Natural killer cell treated with Interleukin-12 subunit alpha and Interleukin-12 subunit beta and Interleukin-15 and Interleukin-18, amount 100 ng/mL, for 72 hours (primary cell): ENCODE results near the gene PRR14. TPM values are rescaled to one million over a fixed set of nuclear protein-coding genes. Genes with fewer than 3 reads are reported as not detected.
A peak's percentile ranks its signal among the peaks of the same experiment; 100 is the strongest.

ENCODE experiments used
- ATAC-seq, 2 donors: fragments of 150-1000 bp; cut with Tn5 transposase in 1 of 2; sonication (Bioruptor Pico), chemical (Tn5 transposase) in 1 of 2; 2 replicates each; pipeline ENCODE4 v1.10.0; 2021
- DNase-seq: peaks from one replicate; pipeline ENCODE4 v3.0.0; 2022; ENCODE audit warnings: low spot score
- H3K27ac Mint-ChIP-seq, 2 donors: 1 replicate in 1 of 2; 2 replicates in 1 of 2; pipeline ENCODE4 v1.8.0; 2022; ENCODE audit warnings: mixed read lengths in 2 of 2, mild to moderate bottlenecking in 1 of 2, moderate library complexity in 1 of 2
- H3K27me3 Mint-ChIP-seq, 2 donors: 1 replicate in 1 of 2; 2 replicates in 1 of 2; pipeline ENCODE4 v1.8.0; 2022; ENCODE audit warnings: mixed read lengths in 2 of 2
- H3K36me3 Mint-ChIP-seq: one replicate; pipeline ENCODE4 v1.8.0; 2022; ENCODE audit warnings: mixed read lengths
- H3K4me1 Mint-ChIP-seq, 2 donors: 1 replicate in 1 of 2; 2 replicates in 1 of 2; pipeline ENCODE4 v1.8.0; 2022; ENCODE audit warnings: low read depth in 2 of 2, mixed read lengths in 2 of 2, mild to moderate bottlenecking in 1 of 2
- H3K4me3 Mint-ChIP-seq: one replicate; pipeline ENCODE4 v1.8.0; 2022; ENCODE audit warnings: mixed read lengths
- H3K9me3 Mint-ChIP-seq: 2 replicates; pipeline ENCODE4 v1.8.0; 2022; ENCODE audit warnings: mixed read lengths
- total RNA-seq, 2 donors: library from RNA; stranded (reverse); gene quantifications; one replicate each; pipeline ENCODE4 v1.2.3, GENCODE V29; 2022

The PRR14 gene
- total RNA-seq, 2 donors from 2014 or later, result 128 to 197 TPM

DNA sequence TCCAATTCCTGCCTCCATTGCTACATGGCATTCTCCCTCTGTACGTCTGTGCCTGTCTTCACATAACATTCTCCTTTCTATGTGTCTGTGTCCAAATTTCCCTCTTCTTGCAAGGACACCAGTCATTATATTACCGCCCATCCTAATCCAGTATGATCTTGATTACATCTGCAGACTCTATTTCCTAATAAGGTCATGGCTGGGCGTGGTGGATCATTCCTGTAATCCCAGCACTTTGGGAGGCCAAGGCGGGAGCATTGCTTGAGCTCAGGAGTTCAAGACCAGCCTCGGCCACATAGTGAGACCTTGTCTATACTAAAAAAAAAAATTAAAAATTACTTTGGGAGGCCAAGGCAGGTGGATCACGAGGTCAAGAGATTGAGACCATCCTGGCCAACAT, 5.0 kb upstream of the PRR14 start:
- H3K27ac Mint-ChIP-seq, result no peak overlapping the region
- H3K27me3 Mint-ChIP-seq, result no peaks in the 10 kb centered on the region
- H3K4me3 Mint-ChIP-seq, result no peak overlapping the region
- H3K4me1 Mint-ChIP-seq, result peaks cover 7 to 23% of the 10 kb centered on the region in 2 donors
- no peak for DNase-seq
- no peak for ATAC-seq
- H3K9me3 Mint-ChIP-seq, result no peaks in the 10 kb centered on the region
- H3K36me3 Mint-ChIP-seq, result peaks cover 2% of the 10 kb centered on the region

DNA sequence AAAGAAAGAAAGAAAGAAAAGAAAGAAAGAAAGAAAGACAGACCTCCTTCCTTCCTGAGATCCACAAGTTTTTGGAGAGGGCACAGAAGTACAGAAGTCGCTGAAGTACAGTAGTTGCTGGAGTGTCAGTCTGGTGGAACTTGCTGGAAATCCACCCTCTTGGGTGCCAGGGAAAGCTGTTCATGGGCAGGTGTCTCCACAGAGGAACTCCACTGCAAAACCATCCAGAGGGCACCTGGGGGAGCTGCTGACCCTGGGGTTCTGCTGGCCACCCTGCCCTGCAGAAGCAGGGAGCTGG, 3.5 kb upstream of the PRR14 start:
- no peaks in the 10 kb centered on the region for H3K9me3 Mint-ChIP-seq
- DNase-seq (no peak), ATAC-seq (no peak)
- H3K27me3 Mint-ChIP-seq, result no peaks in the 10 kb centered on the region
- H3K4me1 Mint-ChIP-seq, result peaks cover 12 to 29% of the 10 kb centered on the region in 2 donors
- H3K36me3 Mint-ChIP-seq, result peaks cover 7% of the 10 kb centered on the region
- H3K4me3 Mint-ChIP-seq, result no peak overlapping the region
- no peak overlapping the region for H3K27ac Mint-ChIP-seq

DNA sequence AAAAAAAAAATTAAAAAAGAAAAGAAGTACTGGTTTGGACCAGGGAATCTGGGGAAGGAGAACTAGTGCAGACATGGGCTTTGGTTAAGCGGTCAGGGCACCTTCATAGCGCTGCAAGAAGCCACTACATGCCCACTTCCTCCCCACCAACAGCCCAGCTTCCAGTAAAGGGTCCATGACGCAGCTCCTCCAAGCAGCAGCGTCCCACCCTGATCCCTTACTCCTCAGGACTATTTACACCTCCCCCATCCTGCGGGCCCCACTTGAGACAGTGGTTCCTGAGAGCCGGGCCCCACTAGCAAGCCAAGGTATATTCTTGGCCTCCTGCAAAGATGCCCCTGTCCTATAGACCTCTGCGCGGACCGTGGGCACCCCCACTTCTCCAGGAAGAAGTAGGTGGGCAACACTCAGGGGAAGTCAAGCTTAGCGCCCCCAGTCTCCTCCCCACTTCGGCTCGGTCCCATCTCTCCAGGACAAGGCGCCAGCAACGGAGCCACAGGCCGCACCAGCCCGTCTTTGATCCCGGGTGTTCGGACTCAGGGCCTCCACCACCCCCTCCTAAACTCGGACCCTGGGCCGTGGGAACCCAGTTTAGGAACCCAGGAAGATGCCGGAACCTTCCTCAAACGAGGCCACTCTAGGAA, 913 bp upstream of the PRR14 start:
- DNase-seq, result peak; percentile 86
- H3K4me3 Mint-ChIP-seq, result peak overlapping the region; percentile 92
- H3K27ac Mint-ChIP-seq, result peak overlapping the region; percentile 100
- H3K9me3 Mint-ChIP-seq, result no peaks in the 10 kb centered on the region
- no peaks in the 10 kb centered on the region for H3K27me3 Mint-ChIP-seq
- H3K36me3 Mint-ChIP-seq, result peaks cover 16% of the 10 kb centered on the region
- ATAC-seq, result peak; percentile 29 to 35
- H3K4me1 Mint-ChIP-seq, result peaks cover 21 to 37% of the 10 kb centered on the region in 2 donors

DNA sequence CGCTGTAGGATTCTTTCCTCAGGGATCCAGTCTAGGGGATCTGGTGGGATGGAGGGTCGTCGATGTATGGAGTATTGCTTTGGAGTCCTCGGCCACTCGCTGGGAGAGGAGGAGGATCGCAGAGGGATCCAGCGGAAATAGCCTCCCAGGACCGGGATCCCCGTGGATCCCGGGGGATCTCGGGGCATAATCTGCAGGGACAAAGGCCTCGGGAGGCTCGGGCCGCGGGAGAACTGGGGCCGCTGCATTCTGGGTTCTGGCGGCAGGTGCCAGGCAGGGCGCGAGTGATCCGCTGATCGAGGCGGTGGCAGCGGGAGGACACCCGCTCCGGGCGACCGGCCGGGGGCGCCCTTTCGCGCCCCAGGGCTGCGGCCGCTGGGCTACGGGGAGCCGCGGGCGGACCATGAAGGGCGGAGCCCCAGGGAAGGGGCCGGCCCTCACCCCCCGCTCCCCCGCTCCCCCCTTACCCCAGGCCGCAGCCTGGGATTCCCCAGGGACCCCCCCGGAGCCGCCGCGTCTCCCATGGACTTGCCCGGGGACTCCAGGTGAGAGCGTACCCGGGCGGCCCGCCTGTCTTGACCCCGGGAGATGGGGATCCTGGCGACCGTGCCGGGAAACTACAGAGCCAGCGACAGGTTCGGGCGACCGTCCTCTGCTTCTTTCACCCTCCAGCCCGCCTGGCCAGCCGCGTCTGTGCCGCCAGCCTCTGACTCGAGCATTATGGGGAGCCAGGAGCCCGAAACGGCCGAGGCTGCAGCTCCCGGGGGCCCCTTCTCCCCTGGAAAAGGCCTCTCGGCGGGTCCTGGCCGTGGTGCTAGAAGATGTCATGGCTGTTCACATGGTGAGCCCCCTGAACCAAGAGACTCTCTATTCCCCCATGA, 604 bp downstream of the PRR14 start:
- no peaks in the 10 kb centered on the region for H3K9me3 Mint-ChIP-seq
- DNase-seq, result peak; percentile 92
- H3K36me3 Mint-ChIP-seq, result peaks cover 16% of the 10 kb centered on the region
- peak overlapping the region; percentile 100 for H3K27ac Mint-ChIP-seq
- peak overlapping the region; percentile 92 for H3K4me3 Mint-ChIP-seq
- H3K4me1 Mint-ChIP-seq, result peaks cover 25 to 39% of the 10 kb centered on the region in 2 donors
- H3K27me3 Mint-ChIP-seq, result no peaks in the 10 kb centered on the region
- peak; percentile 78 to 83 for ATAC-seq

DNA sequence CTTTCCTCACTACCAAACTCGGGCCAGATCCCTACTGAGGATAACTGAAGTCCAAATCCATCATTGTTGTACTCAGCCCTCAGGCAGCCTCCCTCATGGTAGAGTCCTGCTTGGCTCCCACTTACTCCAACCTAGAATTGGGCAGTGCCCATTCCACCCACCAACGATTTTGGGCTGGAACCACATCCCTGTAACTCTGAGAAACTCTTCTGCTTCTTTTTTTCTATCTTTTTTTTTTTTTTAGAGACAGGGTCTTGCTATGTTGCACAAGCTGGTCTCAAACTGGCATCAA, 1.2 kb downstream of the PRR14 start:
- H3K9me3 Mint-ChIP-seq, result no peaks in the 10 kb centered on the region
- DNase-seq (no peak), ATAC-seq (no peak)
- peaks cover 16% of the 10 kb centered on the region for H3K36me3 Mint-ChIP-seq
- H3K27me3 Mint-ChIP-seq, result no peaks in the 10 kb centered on the region
- H3K27ac Mint-ChIP-seq, result peak overlapping the region; percentile 100
- H3K4me3 Mint-ChIP-seq, result peak overlapping the region; percentile 92
- H3K4me1 Mint-ChIP-seq, result peaks cover 31 to 37% of the 10 kb centered on the region in 2 donors

DNA sequence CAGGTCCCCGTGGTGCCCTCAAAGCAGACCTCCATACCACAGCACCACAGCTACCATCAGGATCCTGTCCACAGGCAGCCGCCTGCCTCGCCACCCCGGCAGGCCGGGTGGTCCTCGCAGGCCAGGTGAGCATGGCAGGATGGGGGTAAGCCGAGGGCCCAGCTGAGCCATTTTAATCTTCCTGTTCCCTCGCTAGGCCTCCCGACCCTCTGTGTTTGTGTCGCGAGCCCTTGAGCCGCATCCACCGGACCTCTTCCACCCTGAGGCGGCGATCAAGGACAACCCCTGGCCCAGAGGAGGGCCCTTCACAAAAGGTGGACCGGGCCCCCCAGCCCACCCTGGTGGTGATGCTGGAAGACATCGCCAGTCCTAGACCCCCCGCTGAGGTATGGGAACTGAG, 2.0 kb downstream of the PRR14 start:
- Mint-ChIP-seq H3K9me3 (no peaks in the 10 kb centered on the region), H3K27ac (peak overlapping the region; percentile 100), H3K4me3 (peak overlapping the region; percentile 92), H3K36me3 (peaks cover 16% of the 10 kb centered on the region), H3K27me3 (no peaks in the 10 kb centered on the region), H3K4me1 (peaks cover 37 to 39% of the 10 kb centered on the region in 2 donors)
- DNase-seq (no peak), ATAC-seq (no peak)

DNA sequence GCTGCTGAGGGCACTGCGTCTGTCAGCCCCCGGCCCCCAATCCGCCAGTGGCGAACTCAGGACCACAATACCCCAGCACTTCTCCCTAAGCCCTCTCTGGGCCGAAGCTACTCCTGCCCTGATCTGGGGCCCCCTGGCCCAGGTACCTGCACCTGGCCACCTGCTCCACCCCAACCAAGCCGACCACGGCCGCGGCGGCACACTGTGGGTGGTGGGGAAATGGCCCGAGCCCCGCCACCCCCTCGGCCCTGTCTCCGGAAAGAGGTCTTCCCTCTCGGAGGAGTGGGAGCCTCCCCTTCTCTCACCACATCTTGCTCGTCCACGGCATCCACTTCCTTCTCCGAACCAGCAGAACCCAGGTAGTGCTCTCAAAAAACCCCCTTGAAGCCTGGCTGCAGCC, 4.1 kb downstream of the PRR14 start:
- Mint-ChIP-seq H3K4me3 (no peak overlapping the region), H3K36me3 (peaks cover 16% of the 10 kb centered on the region), H3K9me3 (no peaks in the 10 kb centered on the region), H3K27ac (no peak overlapping the region), H3K4me1 (peaks cover 34 to 37% of the 10 kb centered on the region in 2 donors), H3K27me3 (no peaks in the 10 kb centered on the region)
- no peak for DNase-seq
- ATAC-seq, result no peak

DNA sequence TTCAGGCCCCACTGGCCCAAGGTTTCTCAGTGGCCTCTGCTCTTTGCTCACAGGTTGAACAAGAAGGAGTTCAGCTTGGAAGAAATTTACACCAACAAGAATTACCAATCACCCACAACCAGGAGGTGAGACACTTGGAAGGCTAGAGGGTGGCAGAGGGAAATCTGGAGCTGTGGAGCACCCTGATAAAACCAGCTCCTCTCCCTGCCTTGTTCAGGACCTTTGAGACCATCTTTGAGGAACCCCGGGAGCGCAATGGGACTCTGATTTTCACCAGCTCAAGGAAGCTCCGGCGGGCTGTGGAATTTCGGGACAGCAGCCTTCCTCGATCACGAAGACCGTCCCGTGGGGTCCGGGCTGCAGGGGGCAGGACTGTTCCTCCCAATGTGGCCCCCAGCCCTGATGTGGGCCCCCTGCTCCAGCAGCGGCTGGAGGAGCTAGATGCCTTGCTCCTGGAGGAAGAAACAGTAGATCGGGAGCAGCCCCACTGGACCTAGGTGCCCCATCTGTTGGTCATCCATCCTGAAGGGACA, 5.1 kb downstream of the PRR14 start:
- H3K27me3 Mint-ChIP-seq, result no peaks in the 10 kb centered on the region
- H3K36me3 Mint-ChIP-seq, result peaks cover 18% of the 10 kb centered on the region
- H3K4me1 Mint-ChIP-seq, result peaks cover 31 to 35% of the 10 kb centered on the region in 2 donors
- peak overlapping the region; percentile 41 for H3K4me3 Mint-ChIP-seq
- H3K27ac Mint-ChIP-seq, result peak overlapping the region; percentile 86 to 95
- ATAC-seq, result no peak
- no peak for DNase-seq
- H3K9me3 Mint-ChIP-seq, result no peaks in the 10 kb centered on the region

DNA sequence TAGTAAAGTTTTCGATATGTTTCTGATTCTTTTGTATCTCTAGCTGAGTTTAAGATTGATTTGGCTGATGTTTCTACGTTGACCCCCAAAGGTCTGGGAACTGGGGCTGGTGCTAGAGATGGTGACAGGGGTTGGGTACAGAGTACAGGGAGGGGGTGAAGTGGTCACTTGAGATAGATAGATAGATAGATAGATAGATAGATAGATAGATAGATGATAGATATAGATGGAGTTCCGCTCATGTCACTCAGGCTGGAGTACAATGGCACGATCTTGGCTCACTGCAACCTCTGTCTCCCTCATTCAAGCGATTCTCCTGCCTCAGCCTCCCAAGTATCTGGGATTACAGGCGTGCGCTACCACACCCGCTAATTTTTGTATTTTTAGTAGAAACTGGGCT, 5.6 kb downstream of the PRR14 start:
- Mint-ChIP-seq H3K4me1 (peaks cover 36 to 40% of the 10 kb centered on the region in 2 donors), H3K4me3 (peak overlapping the region; percentile 90), H3K27me3 (no peaks in the 10 kb centered on the region)

DNA sequence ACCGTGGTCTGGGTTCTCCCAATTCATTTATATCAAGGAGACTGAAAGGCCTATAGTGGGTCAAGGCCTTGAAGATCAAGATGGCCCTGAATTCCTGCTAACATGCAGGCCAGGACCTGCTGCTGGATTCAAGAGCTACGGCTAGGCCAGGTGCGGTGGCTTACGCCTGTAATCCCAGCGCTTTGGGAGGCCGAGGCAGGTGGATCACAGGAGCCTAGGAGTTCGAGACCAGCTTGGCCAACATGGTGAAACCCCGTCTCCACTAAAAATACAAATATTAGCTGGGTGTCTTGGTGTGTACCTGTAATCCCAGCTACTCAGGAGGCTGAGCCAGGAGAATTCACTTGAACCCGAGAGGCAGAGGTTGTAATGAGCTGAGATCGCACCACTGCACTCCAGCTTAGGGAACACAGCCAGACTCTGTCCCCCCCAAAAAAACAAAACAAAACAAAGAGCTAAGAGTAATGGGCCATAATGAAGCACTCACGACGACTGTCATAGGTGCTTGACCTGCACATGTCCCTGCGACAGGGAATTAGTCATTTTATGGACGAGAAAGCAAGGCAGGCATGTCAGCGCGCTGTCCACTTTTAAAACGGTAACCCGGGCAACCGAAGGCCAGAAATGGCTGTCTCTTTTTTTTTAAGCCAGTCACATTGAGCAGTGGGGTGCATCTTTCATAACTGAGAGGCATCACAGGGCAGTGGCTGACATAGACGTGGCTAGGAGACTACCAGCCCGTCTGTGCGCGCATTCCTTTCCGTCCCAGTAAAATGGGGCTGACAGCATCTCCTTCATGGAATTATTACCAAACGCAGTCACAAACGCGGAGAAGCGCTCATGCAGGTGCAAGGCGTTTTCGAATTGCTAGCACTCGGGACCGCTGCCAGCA, 6.5 kb downstream of the PRR14 start:
- ATAC-seq, result no peak

More for the DNA sequence above, 5.6 kb downstream of the PRR14 start:
- Mint-ChIP-seq H3K36me3 (peaks cover 23% of the 10 kb centered on the region), H3K9me3 (no peaks in the 10 kb centered on the region), H3K27ac (peak overlapping the region; percentile 86 to 95)
- ATAC-seq (no peak), DNase-seq (no peak)

DNA sequence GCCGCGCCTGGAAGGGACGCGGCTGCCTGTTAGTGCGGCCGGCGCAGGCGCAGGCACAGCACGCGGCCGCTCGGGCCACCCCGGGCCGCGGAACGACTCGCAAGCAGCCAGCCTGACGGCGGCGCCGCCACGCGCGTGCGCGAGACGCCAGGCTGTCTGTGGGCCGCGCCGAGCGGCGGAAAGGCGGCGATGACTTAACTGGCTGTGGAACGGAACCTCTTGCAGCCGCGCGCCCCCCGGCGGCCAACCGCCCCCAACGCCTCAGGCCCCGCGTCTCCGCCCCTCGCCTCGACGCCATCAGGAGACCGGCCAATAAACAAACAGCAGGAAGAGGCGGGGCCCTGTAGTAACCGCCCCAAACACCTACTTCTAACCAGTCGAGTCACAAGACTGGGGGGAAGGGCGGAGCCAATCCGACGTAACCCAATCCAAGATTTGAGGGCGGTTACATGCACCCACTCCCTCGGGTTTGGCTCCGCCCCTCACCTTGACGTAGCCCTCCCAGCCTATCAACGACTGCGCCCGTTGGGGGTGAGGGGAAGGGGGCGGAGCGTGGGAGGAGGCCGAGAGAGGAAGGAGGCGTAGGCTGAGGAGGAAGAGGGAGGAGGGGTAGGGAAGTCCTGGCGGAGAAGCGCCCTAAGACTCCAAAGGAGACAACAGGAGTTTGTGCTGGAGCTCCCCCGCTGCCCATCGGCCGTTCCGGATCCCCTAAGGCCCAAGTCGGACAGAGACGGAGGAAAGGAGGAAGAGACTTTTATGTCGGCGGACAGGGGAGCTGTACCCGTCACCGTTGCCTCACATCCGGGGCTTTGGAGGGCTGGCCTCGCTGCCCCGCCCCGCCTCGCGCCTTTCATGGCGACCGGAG, 7.3 kb downstream of the PRR14 start, which contains the start of gene FBRS:
TSS of gene FBRS (plus strand) at position 566 of the 865 bp plus-strand sequence. CDS start 1,088 bp downstream, outside the sequence.
- H3K36me3 Mint-ChIP-seq, result peaks cover 21% of the 10 kb centered on the region

More for the DNA sequence above, 6.5 kb downstream of the PRR14 start:
- Mint-ChIP-seq H3K4me1 (peaks cover 39 to 44% of the 10 kb centered on the region in 2 donors), H3K4me3 (peak overlapping the region; percentile 90), H3K27ac (peak overlapping the region; percentile 86 to 95), H3K36me3 (peaks cover 27% of the 10 kb centered on the region), H3K9me3 (no peaks in the 10 kb centered on the region), H3K27me3 (no peaks in the 10 kb centered on the region)
- no peak for DNase-seq

DNA sequence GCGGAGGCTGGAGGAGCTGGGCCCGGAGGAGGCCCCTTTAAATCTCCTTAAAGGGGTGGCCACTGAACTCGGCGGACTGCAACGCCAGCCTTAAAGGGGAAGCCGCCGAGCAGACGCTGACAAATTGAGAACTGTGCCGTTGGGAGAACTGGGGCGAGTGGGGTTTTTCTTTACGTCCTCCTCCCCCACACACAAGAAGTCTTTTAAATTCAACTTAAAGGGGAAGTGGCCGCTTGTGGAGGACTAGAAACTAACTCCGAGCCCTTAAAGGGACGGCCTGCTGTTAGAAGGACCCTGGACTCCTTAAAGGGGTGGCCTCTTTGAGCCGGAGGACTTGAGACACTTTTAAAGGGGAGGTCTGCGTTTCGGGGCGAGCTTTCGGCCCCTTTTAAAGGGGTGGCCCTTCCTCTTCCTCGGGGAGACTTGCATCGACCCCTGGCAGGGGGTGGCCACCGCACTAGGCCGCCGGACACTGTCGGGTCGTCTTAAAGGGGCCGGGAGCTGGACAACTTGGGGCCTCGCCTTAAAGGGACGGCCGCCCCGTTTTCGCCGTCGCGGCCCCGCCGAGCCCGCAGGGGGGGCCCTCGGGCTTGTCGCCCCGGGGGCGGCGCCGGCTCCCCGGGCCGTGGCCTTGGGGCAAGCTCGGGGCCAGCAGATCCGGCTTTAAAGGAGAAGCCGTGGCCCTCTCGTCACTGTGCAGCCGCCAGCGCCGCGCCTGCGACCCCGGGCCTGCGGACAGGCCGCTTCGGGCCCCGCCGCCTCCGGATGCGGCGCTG, 8.2 kb downstream of the PRR14 start:
- DNase-seq (peak; percentile 98), ATAC-seq (peak; percentile 45 to 84)
- H3K27me3 Mint-ChIP-seq, result no peaks in the 10 kb centered on the region
- peak overlapping the region; percentile 90 for H3K4me3 Mint-ChIP-seq
- peaks cover 44 to 48% of the 10 kb centered on the region in 2 donors for H3K4me1 Mint-ChIP-seq
- peaks cover 28% of the 10 kb centered on the region for H3K36me3 Mint-ChIP-seq
- no peaks in the 10 kb centered on the region for H3K9me3 Mint-ChIP-seq
- H3K27ac Mint-ChIP-seq, result peak overlapping the region; percentile 95 to 99

More for the DNA sequence above, 7.3 kb downstream of the PRR14 start, which contains the start of gene FBRS:
- Mint-ChIP-seq H3K4me3 (peak within 1 kb of the TSS; percentile 90), H3K27ac (peak within 1 kb of the TSS; percentile 95 to 99), H3K4me1 (peaks cover 37 to 41% of the 10 kb centered on the region in 2 donors), H3K27me3 (no peaks in the 10 kb centered on the region), H3K9me3 (no peaks in the 10 kb centered on the region)
- peak; percentile 100 for DNase-seq
- peak; percentile 85 to 88 for ATAC-seq
